Cerebellar cortex (tissue), 1 donor: ENCODE results near the gene PIK3AP1.
"Not testable (repeated sequence)": the region's sequence is repeated elsewhere in the genome, so short reads cannot be mapped to it uniquely, and the experiment has no call there.

Experiments
- DNase-seq: peaks from one replicate; pipeline ENCODE4 v3.0.0-alpha.2; 2015; ENCODE audit warnings: low spot score

The PIK3AP1 gene

GRCh38 chr10:96577069-96577468 is 143.2 kb downstream of the PIK3AP1 start:
- no peak for DNase-seq

- no peak for DNase-seq
These were observed 143.9 kb downstream of the PIK3AP1 start for GRCh38 chr10:96576277-96576980.

- not testable (repeated sequence) for DNase-seq
These were observed 145.8 kb downstream of the PIK3AP1 start for GRCh38 chr10:96574564-96574963.

- DNase-seq: no peak
These were observed 147.3 kb downstream of the PIK3AP1 start for GRCh38 chr10:96573036-96573435.

GRCh38 chr10:96570983-96571964 is 149.0 kb downstream of the PIK3AP1 start:
- DNase-seq: no peak

GRCh38 chr10:96570511-96570910 is 149.8 kb downstream of the PIK3AP1 start:
- no peak for DNase-seq

- DNase-seq: no peak
These were observed 151.9 kb downstream of the PIK3AP1 start for GRCh38 chr10:96568402-96568801.

- no peak for DNase-seq
These were observed 154.5 kb downstream of the PIK3AP1 start for GRCh38 chr10:96565774-96566173.

- DNase-seq: no peak
These were observed 159.1 kb downstream of the PIK3AP1 start for GRCh38 chr10:96560966-96561887.

GRCh38 chr10:96560489-96560888 is 159.8 kb downstream of the PIK3AP1 start:
- DNase-seq: no peak

GRCh38 chr10:96556003-96556402 is 164.3 kb downstream of the PIK3AP1 start:
- peak; percentile 42 for DNase-seq

- DNase-seq: no peak
These were observed 165.0 kb downstream of the PIK3AP1 start for GRCh38 chr10:96555330-96555729.

GRCh38 chr10:96548589-96548988 is 171.7 kb downstream of the PIK3AP1 start:
- DNase-seq: peak; percentile 17

- DNase-seq: not testable (repeated sequence)
These were observed 174.8 kb downstream of the PIK3AP1 start for GRCh38 chr10:96545558-96545957.
